NB4 (cell line): ENCODE data around the gene LTBP1.

Experiments used
- CTCF ChIP-seq: IDR thresholded peaks from one replicate; pipeline ENCODE4 v1.5.1; 2012; ENCODE audit warnings: low read depth, low read length
- MYC ChIP-seq: IDR thresholded peaks from 2 replicates; pipeline ENCODE4 v1.6.1; 2011; ENCODE audit warnings: low read depth, low read length
- POLR2A ChIP-seq: IDR thresholded peaks from 2 replicates; pipeline ENCODE4 v1.6.1; 2011; ENCODE audit warnings: mild to moderate bottlenecking; ENCODE audit not compliant: insufficient read length; ENCODE audit errors: extremely low read depth

- TF ChIP-seq CTCF (no peak), POLR2A (no peak), MYC (no peak)
These were observed 185.0 kb downstream of the LTBP1 start for GRCh38 chr2:33131749-33132148.
